Naive B cell (primary cell): ENCODE data around the gene NAGPA. TPM values are rescaled to one million over a fixed set of nuclear protein-coding genes. Genes with fewer than 3 reads are reported as not detected.
A peak's percentile ranks its signal among the peaks of the same experiment; 100 is the strongest.

Experiments used
- ATAC-seq, 2 donors: fragments of 150-1000 bp; cut with Tn5 transposase; 2 replicates each; pipeline ENCODE4 v1.10.0; 2021; ENCODE audit warnings: low read depth in 2 of 2, mild to moderate bottlenecking in 2 of 2, moderate library complexity in 2 of 2
- DNase-seq: peaks from one replicate; pipeline ENCODE4 v3.0.0; 2022
- H3K27ac Mint-ChIP-seq, 6 donors: one replicate each; pipeline ENCODE4 v1.8.0; 2020 to 2022; ENCODE audit warnings: mild to moderate bottlenecking in 6 of 6, mixed read lengths in 6 of 6, moderate library complexity in 5 of 6, inconsistent platforms in 2 of 6
- H3K27me3 Mint-ChIP-seq, 3 donors: one replicate each; pipeline ENCODE4 v1.8.0; 2021 to 2022; ENCODE audit warnings: mixed read lengths in 3 of 3, mild to moderate bottlenecking in 1 of 3
- H3K36me3 Mint-ChIP-seq, 2 donors: one replicate each; pipeline ENCODE4 v1.8.0; 2020 to 2022; ENCODE audit warnings: mixed read lengths in 2 of 2, inconsistent platforms in 1 of 2, mild to moderate bottlenecking in 1 of 2
- H3K4me1 Mint-ChIP-seq, 3 donors: one replicate each; pipeline ENCODE4 v1.8.0; 2020 to 2022; ENCODE audit warnings: mixed read lengths in 3 of 3, inconsistent platforms in 1 of 3, mild to moderate bottlenecking in 1 of 3, moderate library complexity in 1 of 3
- H3K4me3 Mint-ChIP-seq, 8 donors: one replicate each; pipeline ENCODE4 v1.8.0; 2020 to 2022; ENCODE audit warnings: mild to moderate bottlenecking in 8 of 8, mixed read lengths in 8 of 8, moderate library complexity in 8 of 8, inconsistent platforms in 2 of 8
- H3K9me3 Mint-ChIP-seq, 7 donors: one replicate each; pipeline ENCODE4 v1.8.0; 2020 to 2022; ENCODE audit warnings: mixed read lengths in 7 of 7, mild to moderate bottlenecking in 5 of 7, inconsistent platforms in 2 of 7, moderate library complexity in 1 of 7
- polyA plus RNA-seq, 6 donors: library from polyadenylated mRNA; unstranded; fragments of 300-500 nt; fragmentation: Illumina TruSeq; gene quantifications; one replicate each; pipeline ENCODE4 v1.2.3, GENCODE V29; 2021; ENCODE audit warnings: low read depth in 6 of 6

Gene NAGPA
- polyA plus RNA-seq, 6 donors from 2014 or later = 26.3 to 44.6 (median 33.1) TPM

- DNase-seq (no peak), ATAC-seq (no peak)
- H3K4me3 Mint-ChIP-seq = peak overlapping the region in 6 of 8 donors; percentile 26 to 94 (median 72)
- no peaks in the 10 kb centered on the region for H3K27me3 Mint-ChIP-seq
- H3K4me1 Mint-ChIP-seq = peaks cover 22 to 33% (median 33%) of the 10 kb centered on the region in 3 donors
- no peaks in the 10 kb centered on the region for H3K9me3 Mint-ChIP-seq
- H3K27ac Mint-ChIP-seq = no peak overlapping the region
- peaks cover 0 to 7% of the 10 kb centered on the region in 2 donors for H3K36me3 Mint-ChIP-seq
Observed at GRCh38 chr16:5031601-5032000, 2.1 kb downstream of the NAGPA start.

- Mint-ChIP-seq H3K36me3 (peaks cover 0 to 7% of the 10 kb centered on the region in 2 donors), H3K4me1 (peaks cover 22 to 33% (median 32%) of the 10 kb centered on the region in 3 donors), H3K27me3 (no peaks in the 10 kb centered on the region), H3K27ac (peak overlapping the region in 1 of 6 donors; percentile 67), H3K4me3 (peak overlapping the region in 2 of 8 donors; percentile 3 to 38), H3K9me3 (no peaks in the 10 kb centered on the region)
- DNase-seq (no peak), ATAC-seq (no peak)
Observed at GRCh38 chr16:5030251-5030870, 3.4 kb downstream of the NAGPA start.

- Mint-ChIP-seq H3K4me3 (peak overlapping the region in 2 of 8 donors; percentile 31 to 53), H3K4me1 (peaks cover 15 to 25% (median 22%) of the 10 kb centered on the region in 3 donors), H3K27ac (peak overlapping the region in 1 of 6 donors; percentile 40), H3K27me3 (no peaks in the 10 kb centered on the region), H3K36me3 (peaks cover 0 to 7% of the 10 kb centered on the region in 2 donors), H3K9me3 (no peaks in the 10 kb centered on the region)
- no peak for ATAC-seq
- no peak for DNase-seq
Observed at GRCh38 chr16:5028950-5029475, 4.7 kb downstream of the NAGPA start.

- DNase-seq = no peak
- Mint-ChIP-seq H3K9me3 (no peaks in the 10 kb centered on the region), H3K27ac (peak overlapping the region in 1 of 6 donors; percentile 85), H3K4me1 (peaks cover 12 to 20% (median 14%) of the 10 kb centered on the region in 3 donors), H3K36me3 (peaks cover 0 to 7% of the 10 kb centered on the region in 2 donors), H3K27me3 (no peaks in the 10 kb centered on the region), H3K4me3 (no peak overlapping the region)
- no peak for ATAC-seq
Observed at GRCh38 chr16:5027575-5028235, 6.0 kb downstream of the NAGPA start.

GRCh38 chr16:5027086-5027485, 6.6 kb downstream of the NAGPA start:
- H3K27me3 Mint-ChIP-seq = peaks cover 0 to 1% (median 0%) of the 10 kb centered on the region in 3 donors
- H3K4me3 Mint-ChIP-seq = no peak overlapping the region
- no peak for DNase-seq
- H3K9me3 Mint-ChIP-seq = no peaks in the 10 kb centered on the region
- H3K36me3 Mint-ChIP-seq = peaks cover 0 to 7% of the 10 kb centered on the region in 2 donors
- peaks cover 8 to 16% (median 10%) of the 10 kb centered on the region in 3 donors for H3K4me1 Mint-ChIP-seq
- H3K27ac Mint-ChIP-seq = no peak overlapping the region
- no peak for ATAC-seq

GRCh38 chr16:5026664-5027063, 7.1 kb downstream of the NAGPA start:
- H3K4me1 Mint-ChIP-seq = peaks cover 4 to 12% (median 5%) of the 10 kb centered on the region in 3 donors
- ATAC-seq (no peak), DNase-seq (no peak)
- H3K4me3 Mint-ChIP-seq = no peak overlapping the region
- H3K27ac Mint-ChIP-seq = no peak overlapping the region
- peaks cover 0 to 7% of the 10 kb centered on the region in 2 donors for H3K36me3 Mint-ChIP-seq
- no peaks in the 10 kb centered on the region for H3K9me3 Mint-ChIP-seq
- H3K27me3 Mint-ChIP-seq = peaks cover 0 to 6% (median 0%) of the 10 kb centered on the region in 3 donors

GRCh38 chr16:5025171-5025632, 8.5 kb downstream of the NAGPA start:
- Mint-ChIP-seq H3K27ac (no peak overlapping the region), H3K27me3 (peaks cover 0 to 6% (median 4%) of the 10 kb centered on the region in 3 donors), H3K9me3 (no peaks in the 10 kb centered on the region), H3K4me1 (no peaks in the 10 kb centered on the region), H3K4me3 (no peak overlapping the region), H3K36me3 (peaks cover 0 to 7% of the 10 kb centered on the region in 2 donors)
- DNase-seq (no peak), ATAC-seq (no peak)

- DNase-seq = no peak
- H3K9me3 Mint-ChIP-seq = no peaks in the 10 kb centered on the region
- H3K36me3 Mint-ChIP-seq = peaks cover 0 to 7% of the 10 kb centered on the region in 2 donors
Observed at GRCh38 chr16:5024632-5025031, 9.1 kb downstream of the NAGPA start.

GRCh38 chr16:5022521-5022920, 11.2 kb downstream of the NAGPA start:
- Mint-ChIP-seq H3K36me3 (no peaks in the 10 kb centered on the region), H3K4me1 (no peaks in the 10 kb centered on the region), H3K27me3 (peaks cover 0 to 9% (median 6%) of the 10 kb centered on the region in 3 donors), H3K27ac (no peak overlapping the region), H3K4me3 (no peak overlapping the region), H3K9me3 (no peaks in the 10 kb centered on the region)
- ATAC-seq (no peak), DNase-seq (no peak)

More at GRCh38 chr16:5024632-5025031, 9.1 kb downstream of the NAGPA start:
- ATAC-seq = no peak
- H3K4me3 Mint-ChIP-seq = no peak overlapping the region
- no peaks in the 10 kb centered on the region for H3K4me1 Mint-ChIP-seq
- H3K27ac Mint-ChIP-seq = no peak overlapping the region
- peaks cover 0 to 9% (median 6%) of the 10 kb centered on the region in 3 donors for H3K27me3 Mint-ChIP-seq

- H3K4me1 Mint-ChIP-seq = no peaks in the 10 kb centered on the region
- H3K27me3 Mint-ChIP-seq = peaks cover 5 to 15% (median 6%) of the 10 kb centered on the region in 3 donors
- ATAC-seq = no peak
- no peaks in the 10 kb centered on the region for H3K36me3 Mint-ChIP-seq
- no peak for DNase-seq
- no peak overlapping the region for H3K4me3 Mint-ChIP-seq
- no peak overlapping the region for H3K27ac Mint-ChIP-seq
- no peaks in the 10 kb centered on the region for H3K9me3 Mint-ChIP-seq
Observed at GRCh38 chr16:5020551-5020950, 13.2 kb downstream of the NAGPA start.

GRCh38 chr16:5019775-5020174, 14.0 kb downstream of the NAGPA start:
- Mint-ChIP-seq H3K27ac (peak overlapping the region in 1 of 6 donors; percentile 21), H3K36me3 (no peaks in the 10 kb centered on the region), H3K4me3 (no peak overlapping the region), H3K9me3 (peaks cover 0 to 2% (median 0%) of the 10 kb centered on the region in 7 donors), H3K4me1 (no peaks in the 10 kb centered on the region), H3K27me3 (peaks cover 5 to 15% (median 6%) of the 10 kb centered on the region in 3 donors)
- DNase-seq (no peak), ATAC-seq (no peak)

GRCh38 chr16:5018793-5019192, 14.9 kb downstream of the NAGPA start:
- Mint-ChIP-seq H3K36me3 (no peaks in the 10 kb centered on the region), H3K4me1 (no peaks in the 10 kb centered on the region), H3K27ac (no peak overlapping the region), H3K4me3 (no peak overlapping the region), H3K9me3 (peaks cover 0 to 2% (median 0%) of the 10 kb centered on the region in 7 donors), H3K27me3 (peaks cover 5 to 15% (median 15%) of the 10 kb centered on the region in 3 donors)
- DNase-seq = no peak
- no peak for ATAC-seq

- peaks cover 0 to 2% (median 0%) of the 10 kb centered on the region in 7 donors for H3K9me3 Mint-ChIP-seq
- no peak for DNase-seq
- no peaks in the 10 kb centered on the region for H3K36me3 Mint-ChIP-seq
- no peak for ATAC-seq
- H3K27ac Mint-ChIP-seq = peak overlapping the region in 1 of 6 donors; percentile 72
- H3K4me3 Mint-ChIP-seq = no peak overlapping the region
- H3K4me1 Mint-ChIP-seq = no peaks in the 10 kb centered on the region
- H3K27me3 Mint-ChIP-seq = peaks cover 5 to 21% (median 15%) of the 10 kb centered on the region in 3 donors
Observed at GRCh38 chr16:5017678-5017969, 16.1 kb downstream of the NAGPA start.
